HG03060 (cell line): ENCODE data around the gene PUM1.
"Not testable (repeated sequence)": the region's sequence is repeated elsewhere in the genome, so short reads cannot be mapped to it uniquely, and the experiment has no call there.

ENCODE experiments used
- ATAC-seq: cut with Tn5 transposase; IDR thresholded peaks from one replicate; pipeline ENCODE4 v1.9.1; 2021; ENCODE audit warnings: low read depth, moderate number of reproducible peaks; ENCODE audit not compliant: unreplicated experiment

The PUM1 gene

GRCh38 chr1:30968220-30968971 lies 97.1 kb downstream of the PUM1 start:
- ATAC-seq, result no peak

GRCh38 chr1:30966690-30967369 lies 98.7 kb downstream of the PUM1 start:
- ATAC-seq, result no peak

GRCh38 chr1:30965924-30966599 lies 99.5 kb downstream of the PUM1 start:
- no peak for ATAC-seq

- no peak for ATAC-seq
Observed at GRCh38 chr1:30964706-30965105, 100.8 kb downstream of the PUM1 start.

- ATAC-seq, result no peak
Observed at GRCh38 chr1:30962609-30963508, 102.7 kb downstream of the PUM1 start.

- no peak for ATAC-seq
Observed at GRCh38 chr1:30957560-30958222, 107.8 kb downstream of the PUM1 start.

GRCh38 chr1:30955448-30956015 lies 110.0 kb downstream of the PUM1 start:
- no peak for ATAC-seq

GRCh38 chr1:30953685-30954084 lies 111.8 kb downstream of the PUM1 start:
- no peak for ATAC-seq

- no peak for ATAC-seq
Observed at GRCh38 chr1:30952098-30952497, 113.4 kb downstream of the PUM1 start.

GRCh38 chr1:30950700-30951099 lies 114.8 kb downstream of the PUM1 start:
- ATAC-seq, result no peak

- no peak for ATAC-seq
Observed at GRCh38 chr1:30950053-30950452, 115.5 kb downstream of the PUM1 start.

- not testable (repeated sequence) for ATAC-seq
Observed at GRCh38 chr1:30949487-30949838, 116.1 kb downstream of the PUM1 start.

- ATAC-seq, result not testable (repeated sequence)
Observed at GRCh38 chr1:30948813-30949486, 116.6 kb downstream of the PUM1 start.

GRCh38 chr1:30948278-30948677 lies 117.2 kb downstream of the PUM1 start:
- no peak for ATAC-seq

- ATAC-seq, result no peak
Observed at GRCh38 chr1:30947212-30947611, 118.3 kb downstream of the PUM1 start.

GRCh38 chr1:30942326-30942963 lies 123.1 kb downstream of the PUM1 start:
- ATAC-seq, result no peak

- ATAC-seq, result no peak
Observed at GRCh38 chr1:30940541-30940940, 125.0 kb downstream of the PUM1 start.

GRCh38 chr1:30936541-30937171 lies 128.9 kb downstream of the PUM1 start:
- no peak for ATAC-seq
